AG10803 (cell line): Measurements from ENCODE around the gene UBR4.

ENCODE experiments used
- DNase-seq: peaks from one replicate; pipeline ENCODE4 v3.0.0; 2010; ENCODE audit warnings: low read depth
- H3K4me3 ChIP-seq: 2 replicates; pipeline ENCODE4 v1.5.1; 2011; ENCODE audit warnings: mild to moderate bottlenecking, low read length, control low read depth
- TF ChIP-seq, protein P1 (sequence below): conservative IDR thresholded peaks from 2 replicates; pipeline ENCODE4 v1.5.1; 2011; ENCODE audit warnings: mild to moderate bottlenecking, low read length, control low read depth, inconsistent platforms

Gene UBR4

GRCh38 chr1:19038732-19039131 lies 171.3 kb downstream of the UBR4 start:
- TF ChIP-seq, protein P1, sequence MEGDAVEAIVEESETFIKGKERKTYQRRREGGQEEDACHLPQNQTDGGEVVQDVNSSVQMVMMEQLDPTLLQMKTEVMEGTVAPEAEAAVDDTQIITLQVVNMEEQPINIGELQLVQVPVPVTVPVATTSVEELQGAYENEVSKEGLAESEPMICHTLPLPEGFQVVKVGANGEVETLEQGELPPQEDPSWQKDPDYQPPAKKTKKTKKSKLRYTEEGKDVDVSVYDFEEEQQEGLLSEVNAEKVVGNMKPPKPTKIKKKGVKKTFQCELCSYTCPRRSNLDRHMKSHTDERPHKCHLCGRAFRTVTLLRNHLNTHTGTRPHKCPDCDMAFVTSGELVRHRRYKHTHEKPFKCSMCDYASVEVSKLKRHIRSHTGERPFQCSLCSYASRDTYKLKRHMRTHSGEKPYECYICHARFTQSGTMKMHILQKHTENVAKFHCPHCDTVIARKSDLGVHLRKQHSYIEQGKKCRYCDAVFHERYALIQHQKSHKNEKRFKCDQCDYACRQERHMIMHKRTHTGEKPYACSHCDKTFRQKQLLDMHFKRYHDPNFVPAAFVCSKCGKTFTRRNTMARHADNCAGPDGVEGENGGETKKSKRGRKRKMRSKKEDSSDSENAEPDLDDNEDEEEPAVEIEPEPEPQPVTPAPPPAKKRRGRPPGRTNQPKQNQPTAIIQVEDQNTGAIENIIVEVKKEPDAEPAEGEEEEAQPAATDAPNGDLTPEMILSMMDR: no peak
- no peak overlapping the region for H3K4me3 ChIP-seq
- no peak for DNase-seq

DNA sequence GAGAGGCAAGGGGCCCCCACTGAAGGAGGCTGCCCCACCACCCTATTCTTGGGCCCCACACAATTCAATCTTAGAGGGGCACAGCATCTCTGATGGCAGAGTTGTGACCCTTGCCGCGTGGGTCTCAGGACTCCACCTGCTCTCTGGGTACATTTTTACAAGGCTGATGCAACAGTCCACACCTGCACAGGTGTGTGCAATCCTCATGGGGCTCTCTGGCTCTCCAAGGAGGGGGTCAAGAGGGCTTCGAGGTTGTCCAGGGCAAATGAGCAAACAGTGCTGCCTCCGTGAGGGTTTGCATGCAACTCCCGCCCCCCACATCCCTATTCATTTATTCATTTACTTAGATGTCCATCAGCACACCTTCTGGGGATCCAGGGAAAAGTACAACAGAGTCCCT lies 172.0 kb downstream of the UBR4 start:
- DNase-seq: no peak
- no peak overlapping the region for H3K4me3 ChIP-seq
- TF ChIP-seq, protein P1: no peak

GRCh38 chr1:19037659-19038058 lies 172.4 kb downstream of the UBR4 start:
- DNase-seq: no peak
- no peak overlapping the region for H3K4me3 ChIP-seq
- TF ChIP-seq, protein P1: no peak

GRCh38 chr1:19036813-19037605 lies 173.1 kb downstream of the UBR4 start:
- DNase-seq: no peak
- TF ChIP-seq, protein P1: no peak

DNA sequence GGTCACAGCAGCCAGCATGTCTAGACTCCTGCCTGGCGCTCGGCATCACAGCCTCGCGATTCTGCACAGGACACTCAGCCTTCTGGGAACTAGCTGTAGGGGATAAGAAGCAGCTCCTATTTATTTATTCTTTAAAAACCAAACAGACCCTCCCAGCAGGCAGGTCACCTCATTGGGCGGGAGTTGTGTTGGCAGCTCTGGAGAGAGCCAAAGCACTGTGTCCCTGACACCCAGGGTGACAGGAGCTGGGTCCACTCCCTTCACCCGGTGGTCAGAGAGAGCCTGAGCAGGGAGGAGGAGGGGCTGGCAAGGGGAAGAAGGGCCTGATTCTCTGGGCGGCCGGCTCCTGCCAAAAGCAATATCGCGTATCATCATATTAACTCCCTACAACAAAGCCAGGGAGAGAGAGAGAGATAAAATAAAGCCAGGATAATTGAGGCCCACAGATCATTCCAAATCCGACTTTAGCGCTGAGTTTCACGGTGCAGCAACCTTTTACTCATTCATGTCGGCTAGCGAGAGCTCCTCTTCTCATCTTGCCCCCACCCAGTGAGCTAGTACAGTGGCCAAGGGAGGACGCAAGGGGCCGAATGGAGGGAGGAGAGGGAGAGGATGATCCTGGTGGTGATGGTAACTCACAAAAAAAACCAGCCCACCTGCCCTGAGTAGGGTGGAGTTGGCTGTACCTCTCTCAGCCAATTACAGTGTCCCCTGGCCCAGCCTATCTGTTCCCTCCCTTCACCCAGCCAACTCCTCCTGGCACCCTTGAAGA lies 173.8 kb downstream of the UBR4 start:
- TF ChIP-seq, protein P1: no peak
- DNase-seq: no peak
- H3K4me3 ChIP-seq: no peak overlapping the region

More at GRCh38 chr1:19036813-19037605, 173.1 kb downstream of the UBR4 start:
- H3K4me3 ChIP-seq: no peak overlapping the region

DNA sequence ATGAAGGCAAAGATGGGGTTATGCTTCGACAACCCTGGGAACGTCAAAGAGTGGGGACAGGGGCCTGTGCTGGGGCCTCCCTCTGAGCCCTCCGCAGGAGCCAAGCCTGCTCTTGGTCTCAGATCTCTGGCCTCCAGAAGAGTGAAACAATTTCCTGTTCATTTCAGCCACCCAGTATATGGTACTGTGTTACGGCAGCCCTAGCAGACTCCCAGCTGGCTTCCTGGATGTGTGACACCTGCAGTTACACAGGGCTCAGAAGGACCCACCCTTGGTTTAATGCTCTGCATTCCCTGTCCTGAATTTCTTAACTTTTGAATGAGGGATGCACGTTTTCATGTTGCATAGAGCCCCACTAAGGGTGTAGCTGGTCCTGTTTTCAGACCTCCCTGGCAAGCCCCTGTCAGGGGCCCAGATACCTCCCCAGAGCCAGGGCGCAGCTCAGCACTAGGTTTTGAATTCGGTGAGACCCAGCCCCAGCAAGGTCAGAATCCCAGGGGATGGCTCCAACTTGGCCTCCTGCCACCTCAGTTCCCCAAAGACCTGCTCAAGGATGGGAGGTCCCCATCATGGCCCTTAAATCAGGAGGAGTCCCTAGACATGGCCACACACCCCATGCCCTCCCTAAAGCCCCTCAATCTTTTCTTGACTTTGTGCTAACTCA lies 174.6 kb downstream of the UBR4 start:
- no peak for DNase-seq
- TF ChIP-seq, protein P1: no peak
- H3K4me3 ChIP-seq: no peak overlapping the region
